ACC112 (cell line): ENCODE data around the gene TPCN1.

Experiments
- H2AFZ ChIP-seq: fragments of 200-600 bp; sonication (generic); one replicate; pipeline ENCODE4 v1.6.0; 2017; ENCODE audit warnings: antibody characterized with exemption, low read length; ENCODE audit not compliant: unreplicated experiment
- H3K27ac ChIP-seq: fragments of 200-600 bp; sonication (generic); 2 replicates; pipeline ENCODE4 v1.5.1; 2014; ENCODE audit warnings: low read depth, mild to moderate bottlenecking, antibody characterized with exemption, low read length, moderate library complexity
- H3K27me3 ChIP-seq: fragments of 200-600 bp; sonication (generic); 2 replicates; pipeline ENCODE4 v1.6.1; 2014; ENCODE audit warnings: mild to moderate bottlenecking, antibody characterized with exemption, low read length, moderate library complexity, mixed read lengths; ENCODE audit not compliant: insufficient read depth
- H3K36me3 ChIP-seq: fragments of 200-600 bp; sonication (generic); 2 replicates; pipeline ENCODE4 v1.6.1; 2016; ENCODE audit warnings: mild to moderate bottlenecking, antibody characterized with exemption, low read length, moderate library complexity, mixed read lengths; ENCODE audit not compliant: insufficient read depth
- H3K4me1 ChIP-seq: fragments of 200-600 bp; sonication (generic); one replicate; pipeline ENCODE4 v1.6.1; 2016; ENCODE audit warnings: low read length, mixed read lengths; ENCODE audit not compliant: insufficient read depth, unreplicated experiment, control insufficient read depth
- H3K4me3 ChIP-seq: fragments of 200-600 bp; sonication (generic); 2 replicates; pipeline ENCODE4 v1.5.1; 2014; ENCODE audit warnings: mild to moderate bottlenecking, low read depth, low read length
- H3K79me2 ChIP-seq: fragments of 200-600 bp; sonication (generic); one replicate; pipeline ENCODE4 v1.6.0; 2016; ENCODE audit warnings: low read length; ENCODE audit not compliant: control insufficient read depth, unreplicated experiment, insufficient read depth

The TPCN1 gene

GRCh38 chr12:113234483-113234882 is 13.2 kb downstream of the TPCN1 start:
- no peaks in the 10 kb centered on the region for H3K79me2 ChIP-seq
- no peak overlapping the region for H3K27ac ChIP-seq
- H3K4me3 ChIP-seq = no peak overlapping the region
- H3K4me1 ChIP-seq = peaks cover 22% of the 10 kb centered on the region
- no peaks in the 10 kb centered on the region for H3K27me3 ChIP-seq
- no peak overlapping the region for H2AFZ ChIP-seq
- peaks cover 19% of the 10 kb centered on the region; the same call in 1 of the 2 replicates for H3K36me3 ChIP-seq

- no peaks in the 10 kb centered on the region for H3K27me3 ChIP-seq
- no peak overlapping the region for H2AFZ ChIP-seq
- peaks cover 8% of the 10 kb centered on the region; the same call in 1 of the 2 replicates for H3K36me3 ChIP-seq
- H3K4me3 ChIP-seq = no peak overlapping the region
- no peak overlapping the region for H3K27ac ChIP-seq
- H3K4me1 ChIP-seq = peaks cover 24% of the 10 kb centered on the region
- H3K79me2 ChIP-seq = no peaks in the 10 kb centered on the region
Observed at GRCh38 chr12:113235976-113236375, 14.7 kb downstream of the TPCN1 start.

GRCh38 chr12:113236539-113237399 is 15.5 kb downstream of the TPCN1 start:
- H3K79me2 ChIP-seq = no peaks in the 10 kb centered on the region
- no peak overlapping the region for H2AFZ ChIP-seq
- H3K4me1 ChIP-seq = peaks cover 23% of the 10 kb centered on the region
- no peaks in the 10 kb centered on the region for H3K27me3 ChIP-seq
- H3K4me3 ChIP-seq = no peak overlapping the region
- H3K36me3 ChIP-seq = 0 out of 2 replicates have a peak, but pooled peaks cover under 1% of the 10 kb centered on the region
- H3K27ac ChIP-seq = no peak overlapping the region

- Histone ChIP-seq H3K79me2 (no peaks in the 10 kb centered on the region), H2AFZ (no peak overlapping the region), H3K27ac (no peak overlapping the region), H3K4me1 (peaks cover 27% of the 10 kb centered on the region), H3K4me3 (no peak overlapping the region), H3K27me3 (no peaks in the 10 kb centered on the region), H3K36me3 (no peaks in the 10 kb centered on the region)
Observed at GRCh38 chr12:113237748-113238147, 16.5 kb downstream of the TPCN1 start.

- Histone ChIP-seq H3K79me2 (no peaks in the 10 kb centered on the region), H3K4me3 (no peak overlapping the region), H3K27ac (no peak overlapping the region), H2AFZ (no peak overlapping the region), H3K4me1 (peaks cover 27% of the 10 kb centered on the region), H3K36me3 (no peaks in the 10 kb centered on the region), H3K27me3 (no peaks in the 10 kb centered on the region)
Observed at GRCh38 chr12:113238309-113238708, 17.0 kb downstream of the TPCN1 start.

- Histone ChIP-seq H3K27me3 (no peaks in the 10 kb centered on the region), H2AFZ (no peak overlapping the region), H3K4me3 (no peak overlapping the region), H3K4me1 (peaks cover 34% of the 10 kb centered on the region), H3K27ac (no peak overlapping the region), H3K36me3 (no peaks in the 10 kb centered on the region), H3K79me2 (no peaks in the 10 kb centered on the region)
Observed at GRCh38 chr12:113239288-113239771, 18.1 kb downstream of the TPCN1 start.

GRCh38 chr12:113239811-113240331 is 18.6 kb downstream of the TPCN1 start:
- Histone ChIP-seq H3K4me1 (peaks cover 39% of the 10 kb centered on the region), H3K79me2 (no peaks in the 10 kb centered on the region), H2AFZ (no peak overlapping the region), H3K4me3 (no peak overlapping the region), H3K36me3 (no peaks in the 10 kb centered on the region), H3K27ac (no peak overlapping the region), H3K27me3 (no peaks in the 10 kb centered on the region)

GRCh38 chr12:113240395-113240794 is 19.1 kb downstream of the TPCN1 start:
- Histone ChIP-seq H3K4me1 (peaks cover 42% of the 10 kb centered on the region), H3K4me3 (no peak overlapping the region), H2AFZ (no peak overlapping the region), H3K79me2 (no peaks in the 10 kb centered on the region), H3K36me3 (no peaks in the 10 kb centered on the region), H3K27me3 (no peaks in the 10 kb centered on the region), H3K27ac (no peak overlapping the region)

- Histone ChIP-seq H3K36me3 (no peaks in the 10 kb centered on the region), H3K27ac (peak overlapping the region; percentile 87), H3K79me2 (no peaks in the 10 kb centered on the region), H3K4me1 (peaks cover 52% of the 10 kb centered on the region), H3K4me3 (no peak overlapping the region), H2AFZ (no peak overlapping the region), H3K27me3 (no peaks in the 10 kb centered on the region)
Observed at GRCh38 chr12:113241191-113242025, 20.1 kb downstream of the TPCN1 start.

- Histone ChIP-seq H3K27me3 (no peaks in the 10 kb centered on the region), H2AFZ (no peak overlapping the region), H3K27ac (peak overlapping the region; percentile 87), H3K4me3 (no peak overlapping the region), H3K79me2 (no peaks in the 10 kb centered on the region), H3K4me1 (peaks cover 58% of the 10 kb centered on the region), H3K36me3 (no peaks in the 10 kb centered on the region)
Observed at GRCh38 chr12:113242026-113242418, 20.8 kb downstream of the TPCN1 start.
